Measurements from ENCODE around the gene MARCHF10. TPM values are rescaled to one million over a fixed set of nuclear protein-coding genes. Genes with fewer than 3 reads are reported as not detected.

The MARCHF10 gene
- total and polyA plus RNA-seq, 2 of the 13 experiments (the other 11 are each of a cell fraction or from before 2014, with no cell fraction given): not detected

DNA sequence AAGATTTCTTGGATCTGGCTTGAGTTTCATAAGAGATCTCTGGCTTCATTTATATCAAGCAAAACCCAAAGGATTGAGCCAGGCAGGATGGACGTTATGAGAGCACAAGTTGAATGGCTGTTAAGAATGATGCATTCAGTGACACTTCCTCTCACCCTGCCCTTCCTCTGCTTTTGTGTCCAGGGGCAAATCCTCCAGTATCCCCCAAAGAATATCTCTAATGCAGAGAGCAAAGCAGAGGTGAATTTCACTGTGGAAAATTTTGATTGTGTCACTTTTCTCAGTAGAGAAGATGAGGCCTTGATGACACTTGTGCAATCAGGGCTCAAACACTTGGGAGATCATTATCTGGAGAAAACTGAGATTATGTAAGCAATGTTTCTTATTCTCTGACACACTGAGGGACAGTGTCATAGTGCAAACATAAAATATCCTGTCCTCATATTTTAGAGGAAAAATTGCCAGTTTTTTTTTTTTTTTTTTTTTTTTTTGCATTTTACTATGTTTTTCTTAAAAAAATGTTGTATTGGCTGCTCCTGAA, 25.3 kb downstream of the MARCHF10 start:
- Histone ChIP-seq H3K36me3 (replicated peaks in 1 of 2; ENCODE audit: control insufficient read depth in 1 of 2, insufficient read depth in 2 of 2, low read length in 2 of 2) (no peaks in the 10 kb centered on the region), H3K79me2 (ENCODE audit: insufficient read depth, low read length) (no peaks in the 10 kb centered on the region), H3K4me1 (ENCODE audit: insufficient read depth, low read length) (no peaks in the 10 kb centered on the region; the same call in 1 of the 2 replicates), H3K4me2 (ENCODE audit: low read depth, low read length) (no peak overlapping the region), H3K4me3 (replicated peaks in 1 of 3; ENCODE audit: insufficient read depth in 1 of 3, low read depth in 2 of 3, low read length in 3 of 3) (no peak overlapping the region), H2AFZ (ENCODE audit: low read length) (no peak overlapping the region), H3K27ac (ENCODE audit: extremely low read length, insufficient read depth, low read length) (no peak overlapping the region), H3K27me3 (ENCODE audit: control insufficient read depth in 1 of 2, insufficient read depth in 2 of 2, low read length in 2 of 2) (peaks cover 0 to 9% of the 10 kb centered on the region in 2 experiments; a peak in 3 of 5 replicates), H3K9me3 (ENCODE audit: low read length) (no peaks in the 10 kb centered on the region), H3K9ac (ENCODE audit: insufficient read depth, low read depth, low read length) (no peak overlapping the region), H4K20me1 (ENCODE audit: insufficient read depth, low read length) (no peaks in the 10 kb centered on the region)
- ChIA-PET CTCF (ENCODE audit: low intra/inter-chr PET ratio, low total read pairs) (no interaction called here), POLR2A (no interaction called here)
- DNase-seq (ENCODE audit: low spot score): no peak
- BruUV-seq (replicated peaks): no TSS peak
- intact Hi-C loops (cut with micrococcal nuclease; ENCODE audit: unreplicated experiment): no loop called here
- FAIRE-seq: no peak
- TF ChIP-seq CEBPB (IDR thresholded peaks at IDR 0.05; ENCODE audit: borderline replicate concordance, low read depth, low read length): 0 out of 2 replicates have a peak, but pooled peaks have one; percentile 4
- TF ChIP-seq CREB1 (IDR thresholded peaks at IDR 0.05): 0 out of 2 replicates have a peak, but pooled peaks have one; percentile 2
- no peak for TF ChIP-seq CREB1 (CRISPR knock-in tag; IDR thresholded peaks at IDR 0.05)
- TF ChIP-seq ZNF550 (CRISPR knock-in tag; IDR thresholded peaks at IDR 0.05; ENCODE audit: borderline replicate concordance): no peak
- TF ChIP-seq ZNF235 (CRISPR knock-in tag; IDR thresholded peaks at IDR 0.05; ENCODE audit: borderline replicate concordance): no peak
- no peak for TF ChIP-seq ZNF121 (CRISPR knock-in tag; IDR thresholded peaks at IDR 0.05)
- TF ChIP-seq, protein P1, sequence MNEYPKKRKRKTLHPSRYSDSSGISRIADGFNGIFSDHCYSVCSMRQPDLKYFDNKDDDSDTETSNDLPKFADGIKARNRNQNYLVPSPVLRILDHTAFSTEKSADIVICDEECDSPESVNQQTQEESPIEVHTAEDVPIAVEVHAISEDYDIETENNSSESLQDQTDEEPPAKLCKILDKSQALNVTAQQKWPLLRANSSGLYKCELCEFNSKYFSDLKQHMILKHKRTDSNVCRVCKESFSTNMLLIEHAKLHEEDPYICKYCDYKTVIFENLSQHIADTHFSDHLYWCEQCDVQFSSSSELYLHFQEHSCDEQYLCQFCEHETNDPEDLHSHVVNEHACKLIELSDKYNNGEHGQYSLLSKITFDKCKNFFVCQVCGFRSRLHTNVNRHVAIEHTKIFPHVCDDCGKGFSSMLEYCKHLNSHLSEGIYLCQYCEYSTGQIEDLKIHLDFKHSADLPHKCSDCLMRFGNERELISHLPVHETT (CRISPR knock-in tag; conservative IDR thresholded peaks at IDR 0.05): no peak
- TF ChIP-seq NFATC3 (CRISPR knock-in tag; IDR thresholded peaks at IDR 0.05): no peak
- TF ChIP-seq HOXA3 (CRISPR knock-in tag; IDR thresholded peaks at IDR 0.05): no peak
- WGBS (ENCODE audit: low lambda C conversion rate): 7% methylated on average over 1 of the region's 1 CpG
- in situ Hi-C loops (cut with HindIII; ENCODE audit: extremely low pct_ligation_motif_present, low pct_unique_long_range_greater_than_20kb): no loop called here
- no peak for ATAC-seq
